Activated T-helper 1 cell treated with anti-CD3 and anti-CD28 coated beads, Interleukin-2, amount 50 U/mL, for 16 hours (primary cell): ENCODE data around the gene PPP4R1.

Source experiments
- DNase-seq, 2 donors: peaks; one replicate each; pipeline ENCODE4 v3.0.0-alpha.2; 2020; ENCODE audit warnings: low read depth in 1 of 2, low spot score in 1 of 2

PPP4R1 gene

GRCh38 chr18:9596843-9597526 is 17.4 kb downstream of the PPP4R1 start:
- DNase-seq, result no peak

- no peak for DNase-seq
These were observed 18.1 kb downstream of the PPP4R1 start for GRCh38 chr18:9596226-9596625.

GRCh38 chr18:9594823-9595596 is 19.3 kb downstream of the PPP4R1 start:
- no peak for DNase-seq

- DNase-seq, result no peak
These were observed 26.4 kb downstream of the PPP4R1 start for GRCh38 chr18:9587924-9588323.

- no peak for DNase-seq
These were observed 27.5 kb downstream of the PPP4R1 start for GRCh38 chr18:9586814-9587213.

- DNase-seq, result no peak
These were observed 32.7 kb downstream of the PPP4R1 start for GRCh38 chr18:9581667-9582066.

- no peak for DNase-seq
These were observed 36.1 kb downstream of the PPP4R1 start for GRCh38 chr18:9578306-9578705.

GRCh38 chr18:9577361-9577760 is 37.0 kb downstream of the PPP4R1 start:
- DNase-seq, result no peak

GRCh38 chr18:9575558-9575957 is 38.8 kb downstream of the PPP4R1 start:
- no peak for DNase-seq

- no peak for DNase-seq
These were observed 39.8 kb downstream of the PPP4R1 start for GRCh38 chr18:9574473-9575115.

- no peak for DNase-seq
These were observed 42.8 kb downstream of the PPP4R1 start for GRCh38 chr18:9571546-9571945.

- DNase-seq, result no peak
These were observed 44.1 kb downstream of the PPP4R1 start for GRCh38 chr18:9570255-9570654.

GRCh38 chr18:9569178-9569577 is 45.2 kb downstream of the PPP4R1 start:
- DNase-seq, result no peak

GRCh38 chr18:9568186-9568585 is 46.2 kb downstream of the PPP4R1 start:
- no peak for DNase-seq

GRCh38 chr18:9565407-9565806 is 49.0 kb downstream of the PPP4R1 start:
- DNase-seq, result no peak

GRCh38 chr18:9563331-9563730 is 51.0 kb downstream of the PPP4R1 start:
- DNase-seq, result no peak

- no peak for DNase-seq
These were observed 51.8 kb downstream of the PPP4R1 start for GRCh38 chr18:9562584-9562983.

GRCh38 chr18:9561759-9562158 is 52.6 kb downstream of the PPP4R1 start:
- no peak for DNase-seq

GRCh38 chr18:9559253-9559652 is 55.1 kb downstream of the PPP4R1 start:
- DNase-seq, result no peak

GRCh38 chr18:9558387-9559064 is 55.8 kb downstream of the PPP4R1 start:
- no peak for DNase-seq

GRCh38 chr18:9557250-9557943 is 57.0 kb downstream of the PPP4R1 start:
- DNase-seq, result no peak
